ENCODE measurements around the gene SIRPD.

DNA sequence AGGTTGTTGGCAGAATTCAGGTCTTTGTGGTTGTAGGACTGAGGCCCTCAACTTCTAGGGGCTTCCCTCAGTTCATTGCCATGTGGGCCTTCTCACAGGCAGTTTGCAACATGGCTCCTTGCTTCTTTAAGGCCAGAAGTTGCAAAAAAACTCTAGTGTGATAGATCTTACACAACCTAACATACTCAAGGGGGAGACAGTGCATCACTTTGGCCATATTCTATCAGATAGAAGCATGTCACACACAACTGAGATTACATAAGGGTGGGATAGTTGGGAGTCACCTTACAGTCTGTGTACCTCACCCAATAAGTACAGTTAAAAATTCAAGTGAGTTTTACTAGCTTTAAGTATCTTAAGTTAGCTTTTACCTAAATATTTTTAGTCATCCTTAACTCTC lies 1.6 kb downstream of the SIRPD start:
- TF ChIP-seq ZFP30 (CRISPR knock-in tag; IDR thresholded peaks at IDR 0.05): no peak
- TF ChIP-seq, protein P1, sequence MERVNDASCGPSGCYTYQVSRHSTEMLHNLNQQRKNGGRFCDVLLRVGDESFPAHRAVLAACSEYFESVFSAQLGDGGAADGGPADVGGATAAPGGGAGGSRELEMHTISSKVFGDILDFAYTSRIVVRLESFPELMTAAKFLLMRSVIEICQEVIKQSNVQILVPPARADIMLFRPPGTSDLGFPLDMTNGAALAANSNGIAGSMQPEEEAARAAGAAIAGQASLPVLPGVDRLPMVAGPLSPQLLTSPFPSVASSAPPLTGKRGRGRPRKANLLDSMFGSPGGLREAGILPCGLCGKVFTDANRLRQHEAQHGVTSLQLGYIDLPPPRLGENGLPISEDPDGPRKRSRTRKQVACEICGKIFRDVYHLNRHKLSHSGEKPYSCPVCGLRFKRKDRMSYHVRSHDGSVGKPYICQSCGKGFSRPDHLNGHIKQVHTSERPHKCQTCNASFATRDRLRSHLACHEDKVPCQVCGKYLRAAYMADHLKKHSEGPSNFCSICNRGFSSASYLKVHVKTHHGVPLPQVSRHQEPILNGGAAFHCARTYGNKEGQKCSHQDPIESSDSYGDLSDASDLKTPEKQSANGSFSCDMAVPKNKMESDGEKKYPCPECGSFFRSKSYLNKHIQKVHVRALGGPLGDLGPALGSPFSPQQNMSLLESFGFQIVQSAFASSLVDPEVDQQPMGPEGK (CRISPR knock-in tag; IDR thresholded peaks at IDR 0.05; ENCODE audit: borderline replicate concordance): no peak
- TF ChIP-seq ZNF8 (CRISPR knock-in tag; IDR thresholded peaks at IDR 0.05): no peak
- TF ChIP-seq, protein P2, sequence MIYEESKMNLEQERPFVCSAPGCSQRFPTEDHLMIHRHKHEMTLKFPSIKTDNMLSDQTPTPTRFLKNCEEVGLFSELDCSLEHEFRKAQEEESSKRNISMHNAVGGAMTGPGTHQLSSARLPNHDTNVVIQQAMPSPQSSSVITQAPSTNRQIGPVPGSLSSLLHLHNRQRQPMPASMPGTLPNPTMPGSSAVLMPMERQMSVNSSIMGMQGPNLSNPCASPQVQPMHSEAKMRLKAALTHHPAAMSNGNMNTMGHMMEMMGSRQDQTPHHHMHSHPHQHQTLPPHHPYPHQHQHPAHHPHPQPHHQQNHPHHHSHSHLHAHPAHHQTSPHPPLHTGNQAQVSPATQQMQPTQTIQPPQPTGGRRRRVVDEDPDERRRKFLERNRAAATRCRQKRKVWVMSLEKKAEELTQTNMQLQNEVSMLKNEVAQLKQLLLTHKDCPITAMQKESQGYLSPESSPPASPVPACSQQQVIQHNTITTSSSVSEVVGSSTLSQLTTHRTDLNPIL (CRISPR knock-in tag; IDR thresholded peaks at IDR 0.05; ENCODE audit: low read depth): no peak
- TF ChIP-seq CSRNP3 (CRISPR knock-in tag; IDR thresholded peaks at IDR 0.05): no peak
- no peak for TF ChIP-seq ZFP3 (CRISPR knock-in tag; IDR thresholded peaks at IDR 0.05)
- no peak for TF ChIP-seq ZNF565 (CRISPR knock-in tag; conservative IDR thresholded peaks at IDR 0.05; ENCODE audit: low read depth)
- no peak for TF ChIP-seq ESRRG (CRISPR knock-in tag; IDR thresholded peaks at IDR 0.05)
